Tibial nerve (tissue), 4 donors: ENCODE data around the gene ATXN7L1. TPM values are rescaled to one million over a fixed set of nuclear protein-coding genes. Genes with fewer than 3 reads are reported as not detected.

Source experiments
- DNase-seq, 2 donors: peaks; one replicate each; pipeline ENCODE4 v3.0.0-alpha.2; 2019; ENCODE audit warnings: low spot score in 2 of 2
- H3K27ac ChIP-seq, 4 donors: fragments of 200-600 bp; sonication (generic) in 3 of 4; one replicate each; pipeline ENCODE4 v1.5.1; 2017 to 2019; ENCODE audit warnings: mild to moderate bottlenecking in 1 of 4
- H3K27me3 ChIP-seq, 2 donors: fragments of 200-600 bp; sonication (generic) in 1 of 2; one replicate each; pipeline versions ENCODE4 v1.5.1 to v1.6.0; 2017 to 2019
- H3K36me3 ChIP-seq, 3 donors: fragments of 200-600 bp; sonication (generic); one replicate each; pipeline ENCODE4 v1.5.1; 2018 to 2019
- H3K4me1 ChIP-seq, 4 donors: fragments of 200-600 bp; sonication (generic) in 3 of 4; one replicate each; pipeline ENCODE4 v1.5.1; 2017 to 2019
- H3K4me3 ChIP-seq, 4 donors: fragments of 200-600 bp; sonication (generic) in 3 of 4; one replicate each; pipeline ENCODE4 v1.5.1; 2017 to 2019; ENCODE audit warnings: mild to moderate bottlenecking in 1 of 4, moderate library complexity in 1 of 4
- H3K9me3 ChIP-seq, 4 donors: fragments of 200-600 bp; sonication (generic) in 3 of 4; one replicate each; pipeline ENCODE4 v1.5.1; 2017 to 2019
- EP300 ChIP-seq, 2 donors: sonication (generic); formaldehyde crosslinking; IDR thresholded peaks; one replicate each; pipeline ENCODE4 v1.6.1; 2017; ENCODE audit warnings: antibody characterized with exemption in 2 of 2, mild to moderate bottlenecking in 1 of 2
- POLR2A ChIP-seq, 2 donors: fragments of 450-650 bp; IDR thresholded peaks; one replicate each; pipeline ENCODE4 v1.6.1; 2017; ENCODE audit warnings: antibody characterized with exemption in 2 of 2, mild to moderate bottlenecking in 2 of 2, moderate library complexity in 2 of 2
- WGBS, 2 donors: methylation state at CpG; one replicate each; pipeline ENCODE4 v1.1.5; 2018; 5-methylcytosine and 5-hydroxymethylcytosine counted together
- total RNA-seq, 4 donors: library from RNA; depleted of rRNA; stranded (reverse); fragments of >200 nt; gene quantifications; one replicate each; pipeline ENCODE4 v1.1.0, GENCODE V29; 2016
- TF ChIP-seq, protein P1 (sequence below), 5 experiments: fragments of 200-600 bp in 3 of 5; fragments of 450-650 bp in 2 of 5; sonication (generic) in 3 of 5; IDR thresholded peaks; one replicate each; pipeline ENCODE4 v1.5.1; 2016 to 2019; ENCODE audit warnings: antibody characterized with exemption in 5 of 5, mild to moderate bottlenecking in 3 of 5, moderate library complexity in 2 of 5

The ATXN7L1 gene
- total RNA-seq, 4 donors from 2014 or later, result 14.6 to 22.5 (median 19.1) TPM

DNA sequence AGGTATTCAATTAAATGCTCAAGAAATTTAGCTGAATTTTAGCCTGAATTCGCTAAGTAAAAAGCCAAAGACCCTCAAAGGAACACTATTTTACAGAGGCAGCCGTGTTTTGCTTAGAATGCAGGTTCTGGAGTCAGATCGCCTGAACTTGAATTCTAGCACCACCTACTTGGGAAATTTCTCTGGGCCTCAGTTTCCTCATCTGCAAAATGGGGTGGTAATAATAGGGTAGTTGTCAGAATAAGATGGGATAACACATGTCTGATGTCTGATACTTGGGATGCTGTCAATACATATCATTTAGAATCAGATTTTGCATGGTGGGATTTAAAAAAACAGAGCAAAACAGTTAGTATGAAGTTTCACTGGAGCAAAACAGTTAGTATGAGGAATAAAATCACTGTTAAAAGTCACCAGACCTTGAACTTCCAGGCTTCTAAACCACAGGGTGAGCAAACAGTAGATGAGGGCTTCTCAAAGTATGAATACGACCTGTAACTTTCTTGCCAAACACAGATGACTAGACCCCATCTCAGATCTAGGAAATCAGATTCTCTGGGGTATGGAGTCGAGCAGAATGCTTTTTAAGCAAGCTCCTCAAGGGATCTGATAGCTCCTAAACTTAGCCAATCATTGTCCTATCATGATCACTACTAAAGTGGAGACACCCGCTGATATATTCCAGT is 75.4 kb downstream of the ATXN7L1 start:
- Histone ChIP-seq H3K4me1 (peaks cover 0 to 16% (median 0%) of the 10 kb centered on the region in 4 donors), H3K27ac (no peak overlapping the region), H3K9me3 (no peaks in the 10 kb centered on the region), H3K36me3 (no peaks in the 10 kb centered on the region), H3K4me3 (no peak overlapping the region), H3K27me3 (no peaks in the 10 kb centered on the region)
- TF ChIP-seq POLR2A (IDR thresholded peaks at IDR 0.05), result no peak
- TF ChIP-seq, protein P1, sequence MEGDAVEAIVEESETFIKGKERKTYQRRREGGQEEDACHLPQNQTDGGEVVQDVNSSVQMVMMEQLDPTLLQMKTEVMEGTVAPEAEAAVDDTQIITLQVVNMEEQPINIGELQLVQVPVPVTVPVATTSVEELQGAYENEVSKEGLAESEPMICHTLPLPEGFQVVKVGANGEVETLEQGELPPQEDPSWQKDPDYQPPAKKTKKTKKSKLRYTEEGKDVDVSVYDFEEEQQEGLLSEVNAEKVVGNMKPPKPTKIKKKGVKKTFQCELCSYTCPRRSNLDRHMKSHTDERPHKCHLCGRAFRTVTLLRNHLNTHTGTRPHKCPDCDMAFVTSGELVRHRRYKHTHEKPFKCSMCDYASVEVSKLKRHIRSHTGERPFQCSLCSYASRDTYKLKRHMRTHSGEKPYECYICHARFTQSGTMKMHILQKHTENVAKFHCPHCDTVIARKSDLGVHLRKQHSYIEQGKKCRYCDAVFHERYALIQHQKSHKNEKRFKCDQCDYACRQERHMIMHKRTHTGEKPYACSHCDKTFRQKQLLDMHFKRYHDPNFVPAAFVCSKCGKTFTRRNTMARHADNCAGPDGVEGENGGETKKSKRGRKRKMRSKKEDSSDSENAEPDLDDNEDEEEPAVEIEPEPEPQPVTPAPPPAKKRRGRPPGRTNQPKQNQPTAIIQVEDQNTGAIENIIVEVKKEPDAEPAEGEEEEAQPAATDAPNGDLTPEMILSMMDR (IDR thresholded peaks at IDR 0.05), result no peak
- TF ChIP-seq EP300 (IDR thresholded peaks at IDR 0.05), result no peak
- 87 to 92% methylated on average over 6 of the region's 6 CpGs for whole genome bisulfite sequencing, 2 donors
- DNase-seq, result no peak

DNA sequence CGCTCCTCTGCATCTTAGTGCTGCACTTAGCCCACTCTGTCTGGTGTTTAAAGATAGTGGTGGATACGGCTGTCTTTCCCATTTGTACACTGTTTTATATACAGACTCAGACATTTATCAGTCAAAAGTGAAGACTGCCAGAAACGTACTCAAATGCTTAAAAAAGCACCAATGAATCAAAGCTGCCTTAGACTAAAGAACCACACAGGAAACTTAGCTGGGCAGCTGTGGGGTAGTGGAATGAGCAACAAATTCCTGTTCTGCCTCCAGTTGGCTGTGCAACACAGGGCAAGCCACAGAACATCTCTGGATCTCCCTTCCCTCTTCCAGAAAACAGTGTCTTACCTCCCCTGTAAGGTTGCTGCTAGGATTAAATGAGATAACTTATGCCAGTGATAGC is 76.0 kb downstream of the ATXN7L1 start:
- TF ChIP-seq, protein P1 (IDR thresholded peaks at IDR 0.05), result no peak
- no peak for TF ChIP-seq POLR2A (IDR thresholded peaks at IDR 0.05)
- no peak for TF ChIP-seq EP300 (IDR thresholded peaks at IDR 0.05)
- WGBS, 2 donors, result 64 to 71% methylated on average over 3 of the region's 3 CpGs

DNA sequence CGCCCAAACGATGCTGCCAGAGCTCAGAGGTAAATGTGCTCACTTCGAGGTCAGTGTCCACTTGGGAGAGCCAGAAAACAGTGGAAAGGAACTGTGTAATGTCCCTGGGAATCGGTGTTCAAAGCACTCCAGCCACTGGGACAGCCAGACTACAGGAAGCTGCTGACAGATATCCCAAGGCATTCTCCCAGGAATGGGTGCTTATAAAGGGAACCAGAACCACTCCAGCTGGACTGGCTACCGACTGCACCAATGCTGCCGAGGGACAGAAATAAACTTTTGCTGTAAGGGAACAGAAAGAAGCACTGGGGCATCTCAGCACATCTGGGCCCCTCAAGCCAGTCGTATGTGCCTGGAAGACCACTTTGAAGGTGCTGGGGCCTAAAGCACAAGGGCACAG is 76.7 kb downstream of the ATXN7L1 start:
- H3K4me3 ChIP-seq, result no peak overlapping the region
- WGBS, 2 donors, result 78 to 79% methylated on average over 7 of the region's 7 CpGs
- no peaks in the 10 kb centered on the region for H3K27me3 ChIP-seq
- peaks cover 0 to 21% (median 4%) of the 10 kb centered on the region in 4 donors for H3K4me1 ChIP-seq
- H3K9me3 ChIP-seq, result no peaks in the 10 kb centered on the region
- H3K27ac ChIP-seq, result no peak overlapping the region
- TF ChIP-seq, protein P1 (IDR thresholded peaks at IDR 0.05), result no peak
- TF ChIP-seq POLR2A (IDR thresholded peaks at IDR 0.05) (no peak), EP300 (IDR thresholded peaks at IDR 0.05) (no peak)
- H3K36me3 ChIP-seq, result no peaks in the 10 kb centered on the region
- no peak for DNase-seq

More for the DNA sequence above, 76.0 kb downstream of the ATXN7L1 start:
- no peak for DNase-seq
- H3K27ac ChIP-seq, result no peak overlapping the region
- no peaks in the 10 kb centered on the region for H3K9me3 ChIP-seq
- H3K4me3 ChIP-seq, result no peak overlapping the region
- no peaks in the 10 kb centered on the region for H3K27me3 ChIP-seq
- no peaks in the 10 kb centered on the region for H3K36me3 ChIP-seq
- H3K4me1 ChIP-seq, result peaks cover 0 to 21% (median 1%) of the 10 kb centered on the region in 4 donors

DNA sequence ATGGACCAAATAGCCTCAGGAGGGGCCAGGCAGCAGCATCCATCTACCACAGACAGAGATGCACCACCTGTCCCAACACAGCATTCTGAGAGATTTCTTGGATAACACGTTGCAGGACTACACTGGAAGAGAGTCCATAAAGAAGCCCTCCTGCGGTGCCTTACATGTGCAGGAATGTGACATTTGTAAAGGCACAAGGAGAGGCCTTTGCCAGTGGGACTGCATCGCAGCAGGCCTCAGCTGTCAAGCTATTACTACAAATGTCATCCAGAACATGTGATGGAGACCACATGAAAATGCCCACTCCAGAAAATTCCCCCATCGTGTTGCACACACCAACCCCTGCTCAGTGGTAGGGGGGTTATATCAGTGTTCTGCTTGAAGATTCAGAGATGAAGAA is 77.4 kb downstream of the ATXN7L1 start:
- TF ChIP-seq EP300 (IDR thresholded peaks at IDR 0.05), result no peak
- TF ChIP-seq, protein P1 (IDR thresholded peaks at IDR 0.05), result no peak
- DNase-seq, result no peak
- H3K4me3 ChIP-seq, result no peak overlapping the region
- no peaks in the 10 kb centered on the region for H3K27me3 ChIP-seq
- H3K4me1 ChIP-seq, result peaks cover 0 to 21% (median 4%) of the 10 kb centered on the region in 4 donors
- no peaks in the 10 kb centered on the region for H3K9me3 ChIP-seq
- no peaks in the 10 kb centered on the region for H3K36me3 ChIP-seq
- no peak overlapping the region for H3K27ac ChIP-seq
- WGBS, 2 donors, result 79 to 84% methylated on average over 4 of the region's 4 CpGs

DNA sequence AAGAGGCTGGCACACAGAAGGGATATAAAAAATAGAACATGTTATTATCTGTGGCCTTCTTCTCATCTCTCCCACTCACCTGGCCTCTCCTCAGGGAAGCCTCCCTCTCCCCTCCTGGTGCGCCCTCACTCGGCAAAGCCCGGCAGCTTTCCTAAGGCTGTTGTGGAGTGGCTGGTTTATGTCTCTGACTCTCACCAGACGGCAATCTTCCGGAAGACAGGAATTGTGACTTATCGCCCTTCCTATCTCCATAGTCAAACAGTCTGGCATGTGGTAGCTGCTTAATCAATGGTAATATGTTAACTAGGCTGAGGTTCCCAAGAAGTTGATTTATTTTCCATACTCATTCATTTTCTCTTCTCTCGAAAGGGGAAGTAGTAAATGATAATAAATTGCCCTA is 78.7 kb downstream of the ATXN7L1 start:
- Histone ChIP-seq H3K9me3 (no peaks in the 10 kb centered on the region), H3K4me1 (peaks cover 0 to 16% (median 4%) of the 10 kb centered on the region in 4 donors), H3K4me3 (no peak overlapping the region), H3K27ac (no peak overlapping the region), H3K36me3 (peaks cover 0 to under 1% (median 0%) of the 10 kb centered on the region in 3 donors), H3K27me3 (no peaks in the 10 kb centered on the region)
- TF ChIP-seq POLR2A (IDR thresholded peaks at IDR 0.05), result no peak
- TF ChIP-seq, protein P1 (IDR thresholded peaks at IDR 0.05), result no peak
- TF ChIP-seq EP300 (IDR thresholded peaks at IDR 0.05), result no peak
- WGBS, 2 donors, result 93 to 95% methylated on average over 7 of the region's 7 CpGs
- DNase-seq, result no peak
